ENCODE measurements around the gene ACSS2. TPM values are rescaled to one million over a fixed set of nuclear protein-coding genes. Genes with fewer than 3 reads are reported as not detected.

The ACSS2 gene
- total RNA-seq, 1 donor from 2014 or later = 57.6 TPM

Other genes with a start within 250 kb of the ACSS2 start
- 3.9 and 5.9 TPM in 2 replicates for gene PIGU, start 199.5 kb upstream of the ACSS2 start, total RNA-seq
- 3.3 and 6.7 TPM in 2 replicates for gene TP53INP2, start 172.3 kb upstream of the ACSS2 start, total RNA-seq
- gene NCOA6, start 51.0 kb upstream of the ACSS2 start, total RNA-seq = 3.3 and 5.3 TPM in 2 replicates
- 1.5 and 3.4 TPM in 2 replicates for gene GGT7, start 3.8 kb upstream of the ACSS2 start, total RNA-seq
- gene GSS, start 79.2 kb downstream of the ACSS2 start, total RNA-seq = 63.9 and 71.9 TPM in 2 replicates
- gene MYH7B, start 79.3 kb downstream of the ACSS2 start, total RNA-seq = under 0.01 TPM in 1 of 2 replicates, not detected in the other
- gene TRPC4AP, start 216.2 kb downstream of the ACSS2 start, total RNA-seq = 68.9 and 99.4 TPM in 2 replicates

All from dermis microvascular lymphatic vessel endothelial cell (primary cell).